GM21526 (cell line): Measurements from ENCODE around the gene BCAS3.

Experiments used
- ATAC-seq: cut with Tn5 transposase; IDR thresholded peaks from one replicate; pipeline ENCODE4 v1.9.1; 2021; ENCODE audit warnings: moderate library complexity; ENCODE audit not compliant: unreplicated experiment, low FRiP score

Gene BCAS3

DNA sequence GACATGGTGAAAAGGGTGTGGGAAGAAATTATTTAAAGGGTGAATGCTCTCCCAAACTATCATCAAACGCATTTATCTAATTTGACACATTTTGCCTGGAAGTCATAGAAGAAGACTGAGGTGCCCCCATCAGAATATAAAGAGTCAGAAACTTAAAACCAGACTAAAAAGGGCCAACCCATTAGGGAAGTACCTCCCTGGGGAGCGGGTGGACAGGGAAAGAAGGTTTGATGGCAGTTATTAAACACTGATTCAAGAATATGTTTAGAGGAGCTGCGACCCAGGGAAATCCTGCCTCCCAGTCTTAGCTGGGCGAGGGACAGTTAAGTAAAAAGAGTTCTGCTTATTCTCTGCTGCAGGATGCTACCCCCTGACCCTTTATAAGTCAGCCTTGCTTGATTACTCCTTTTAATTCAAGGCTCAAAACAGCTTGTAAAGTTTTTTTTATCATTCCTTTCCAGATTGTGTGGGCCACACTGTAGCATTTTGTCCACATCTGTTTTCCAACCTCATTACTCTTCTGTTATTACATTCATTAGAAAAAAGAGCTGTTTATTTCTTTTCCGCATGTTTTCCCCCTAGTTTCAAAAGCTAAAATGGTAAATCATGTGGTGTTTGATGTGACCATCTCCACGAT lies 583.5 kb downstream of the BCAS3 start:
- ATAC-seq: no peak

DNA sequence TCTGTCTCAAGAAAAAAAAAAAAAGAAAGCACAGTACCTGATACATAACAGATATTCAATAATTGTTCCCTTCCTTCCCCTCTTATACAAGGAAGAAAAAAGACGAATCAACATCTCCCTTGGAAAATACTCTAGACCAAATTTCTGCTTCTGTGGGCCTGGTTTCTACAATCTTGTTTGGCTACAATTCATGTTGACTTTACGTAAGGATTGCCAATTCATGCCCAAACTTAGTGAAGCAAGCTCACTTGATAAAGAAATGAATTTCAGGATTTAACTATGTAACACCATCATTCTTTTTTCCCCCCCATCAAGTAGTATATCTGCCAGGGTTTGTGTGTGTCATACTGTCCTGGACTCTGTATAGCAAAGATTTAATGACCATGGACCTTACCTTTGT lies 587.7 kb downstream of the BCAS3 start:
- ATAC-seq: no peak

- no peak for ATAC-seq
These were observed 590.2 kb downstream of the BCAS3 start for GRCh38 chr17:61267847-61268246.

- no peak for ATAC-seq
These were observed 597.7 kb downstream of the BCAS3 start for GRCh38 chr17:61275395-61275794.

GRCh38 chr17:61276806-61277205 lies 599.2 kb downstream of the BCAS3 start:
- no peak for ATAC-seq

DNA sequence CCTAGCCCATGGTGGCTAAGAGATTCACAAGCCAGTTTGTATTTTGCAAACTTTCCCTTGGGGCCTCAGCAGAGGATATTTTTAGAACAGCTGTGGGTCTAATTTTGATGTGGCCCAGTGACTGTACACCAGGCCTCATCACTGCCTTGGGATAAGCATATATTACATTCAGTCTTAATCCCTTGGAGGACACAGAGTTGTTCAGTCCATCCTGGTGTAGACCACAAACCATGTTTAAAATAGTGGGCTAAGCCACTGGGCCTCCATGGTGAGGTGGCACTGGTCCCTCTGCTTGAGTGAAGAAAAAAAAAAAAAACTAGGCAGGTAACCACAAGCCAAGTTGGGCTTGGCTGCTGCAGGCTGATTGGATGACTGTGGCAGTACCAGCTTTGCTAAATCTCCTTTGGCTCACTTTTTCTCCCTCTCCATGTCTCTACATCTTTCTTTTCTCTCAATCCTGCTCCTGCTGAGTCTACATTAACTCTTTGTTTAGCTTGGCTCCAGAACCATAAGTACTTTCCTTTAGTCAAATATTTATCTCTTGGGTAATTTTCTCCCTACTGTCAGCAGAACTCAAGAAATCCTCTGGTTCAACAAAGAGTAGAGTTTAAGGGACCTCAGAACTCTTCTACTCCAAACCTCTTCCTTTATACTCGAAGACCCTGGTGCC lies 602.0 kb downstream of the BCAS3 start:
- ATAC-seq: no peak

GRCh38 chr17:61280338-61280737 lies 602.7 kb downstream of the BCAS3 start:
- ATAC-seq: no peak

DNA sequence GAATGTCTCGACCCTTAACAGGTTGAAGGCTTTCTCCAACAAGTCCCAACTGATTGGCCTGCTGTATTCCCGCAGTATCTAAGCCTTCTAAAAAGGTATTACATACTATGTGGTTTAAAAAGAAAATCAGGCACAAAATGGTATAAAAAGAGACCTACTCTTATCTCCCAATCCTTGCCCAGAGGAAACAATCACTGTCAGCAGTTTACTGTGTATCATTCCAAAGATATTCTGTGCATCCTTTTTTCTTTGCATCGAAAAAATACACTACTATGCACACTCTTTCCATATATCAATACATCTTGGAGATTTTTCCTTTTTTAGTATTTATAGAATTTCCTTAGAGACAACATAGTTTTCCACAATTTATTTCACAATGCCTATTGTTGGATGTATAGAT lies 603.2 kb downstream of the BCAS3 start:
- no peak for ATAC-seq

DNA sequence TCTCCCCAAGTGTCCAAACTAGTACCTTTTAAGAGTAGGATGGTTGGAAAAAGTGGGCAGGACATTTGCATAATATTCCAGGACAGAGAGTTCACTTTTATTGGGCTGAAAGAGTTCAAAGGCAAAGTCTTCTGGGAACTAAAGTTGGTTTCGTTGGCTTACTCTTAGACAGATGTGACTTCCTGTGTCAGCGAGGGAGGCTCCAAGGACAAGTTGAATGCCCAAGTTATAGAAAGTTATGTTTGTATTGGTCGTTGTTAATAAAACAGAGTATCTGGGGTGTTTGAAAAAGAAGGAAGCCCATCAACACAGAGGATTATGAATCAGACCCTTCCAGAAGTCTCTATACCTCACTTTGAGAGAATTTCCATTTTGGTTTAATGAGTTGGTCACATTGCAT lies 604.7 kb downstream of the BCAS3 start:
- ATAC-seq: no peak

DNA sequence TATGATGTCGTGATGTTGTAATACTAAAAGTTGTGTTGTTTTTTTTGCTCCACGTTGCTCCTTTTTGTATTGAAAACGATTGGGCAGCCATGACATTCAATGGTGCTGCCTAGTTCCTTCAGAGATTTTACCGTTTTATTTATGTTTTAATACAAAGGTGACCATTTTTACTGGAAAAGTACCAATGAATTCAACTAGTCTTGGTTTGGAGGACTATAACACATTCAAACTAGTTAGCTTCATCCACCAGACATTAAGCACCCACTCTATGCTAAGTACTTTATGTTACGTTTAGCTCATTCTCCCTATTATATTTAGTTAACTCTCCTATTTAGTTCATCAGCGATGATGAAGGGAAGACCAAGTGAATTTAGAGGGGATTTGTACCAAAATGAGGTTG lies 605.4 kb downstream of the BCAS3 start:
- ATAC-seq: no peak

DNA sequence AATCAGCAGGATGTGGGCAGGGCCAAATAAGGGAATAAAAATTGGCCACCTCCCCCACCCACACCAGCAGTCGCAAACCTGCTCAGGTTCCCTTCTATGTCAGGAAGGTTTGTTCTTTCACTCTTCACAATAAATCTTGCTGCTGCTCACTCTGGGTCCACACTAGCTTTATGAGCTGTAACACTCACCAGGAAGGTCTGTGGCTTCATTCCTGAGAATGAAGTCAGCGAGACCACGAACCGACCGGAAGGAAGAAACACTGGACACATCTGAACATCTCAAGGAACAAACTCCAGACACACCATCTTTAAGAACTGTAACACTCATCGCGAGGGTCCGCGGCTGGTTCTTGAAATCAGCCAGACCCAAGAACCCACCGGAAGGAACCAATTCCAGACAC lies 606.5 kb downstream of the BCAS3 start:
- ATAC-seq: no peak

- no peak for ATAC-seq
These were observed 607.1 kb downstream of the BCAS3 start for GRCh38 chr17:61284746-61285145.

- no peak for ATAC-seq
These were observed 608.1 kb downstream of the BCAS3 start for GRCh38 chr17:61285526-61286320.

DNA sequence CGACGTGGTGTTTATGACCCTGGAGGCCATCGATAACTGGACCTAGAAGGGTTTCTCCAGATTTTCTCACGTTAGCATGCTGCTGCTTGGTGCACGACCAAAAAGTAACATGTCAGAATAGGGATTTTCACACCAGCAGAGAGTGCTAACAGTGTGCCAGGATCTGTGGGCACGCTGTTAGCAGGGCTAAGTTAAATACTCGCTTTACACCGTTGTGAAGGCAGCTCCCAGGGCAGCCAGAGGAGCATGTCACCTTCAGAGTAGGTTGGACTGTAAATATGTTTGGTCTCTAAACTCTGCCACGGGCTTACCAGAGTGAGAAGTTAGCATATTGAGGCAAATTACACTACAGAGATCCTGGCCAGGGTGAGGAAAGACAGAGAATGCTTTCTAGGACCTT lies 608.8 kb downstream of the BCAS3 start:
- no peak for ATAC-seq

GRCh38 chr17:61289408-61290385 lies 612.0 kb downstream of the BCAS3 start:
- ATAC-seq: no peak

DNA sequence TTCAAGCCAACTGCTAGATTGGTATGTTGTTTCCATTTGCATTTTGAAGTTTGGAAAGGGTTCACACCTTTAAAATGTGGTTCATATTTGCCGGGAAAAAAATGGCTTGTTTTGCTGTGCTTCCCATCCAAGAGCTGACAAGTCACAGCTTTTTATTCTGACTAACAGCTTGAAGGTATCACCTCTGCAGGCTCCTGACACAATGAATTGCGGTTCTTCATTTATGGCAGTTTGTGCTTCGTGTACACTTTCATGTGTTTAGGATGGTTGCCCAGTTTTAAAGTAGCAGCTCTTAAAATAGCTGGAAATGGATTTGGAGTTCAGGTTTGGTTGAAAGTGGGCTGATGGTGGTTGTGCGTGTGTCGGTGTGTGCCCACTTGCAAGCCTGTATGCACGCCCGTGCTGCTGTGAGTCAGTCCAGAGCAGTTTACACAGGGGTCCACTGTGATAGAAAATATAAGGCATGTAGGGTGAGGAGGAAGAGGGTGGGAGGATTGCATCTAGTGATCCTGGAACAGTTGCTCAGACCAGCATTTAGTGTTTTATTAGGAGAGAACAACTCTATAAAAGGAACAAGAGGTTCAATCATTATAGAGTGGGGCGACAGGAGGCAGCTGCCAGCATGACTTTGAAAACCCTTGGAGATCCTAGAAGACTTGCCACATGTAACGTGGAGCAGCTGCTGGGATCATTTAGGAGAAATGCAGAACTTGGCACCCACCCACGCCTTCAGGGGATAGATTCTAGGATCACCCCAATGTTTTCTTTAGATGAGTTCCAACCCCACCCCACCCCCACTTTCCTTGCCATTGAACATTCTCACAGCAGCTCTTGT lies 614.0 kb downstream of the BCAS3 start:
- ATAC-seq: no peak

- no peak for ATAC-seq
These were observed 616.6 kb downstream of the BCAS3 start for GRCh38 chr17:61294286-61294685.

- ATAC-seq: no peak
These were observed 617.1 kb downstream of the BCAS3 start for GRCh38 chr17:61294777-61295176.

- no peak for ATAC-seq
These were observed 618.4 kb downstream of the BCAS3 start for GRCh38 chr17:61296058-61296457.
